SK-N-MC (cell line): ENCODE results near the gene TNFSF13B.

Source experiments
- EZH2 ChIP-seq: fragments of 200-600 bp; sonication (generic); IDR thresholded peaks from one replicate; pipeline ENCODE4 v1.6.1; 2017; ENCODE audit warnings: antibody characterized with exemption
- FOXP2 ChIP-seq: optimal IDR thresholded peaks from 2 replicates; pipeline ENCODE3; 2011; ENCODE audit warnings: mild to moderate bottlenecking, moderate library complexity; ENCODE audit not compliant: insufficient read depth; ENCODE audit errors: extremely low read length, control extremely low read depth
- POLR2AphosphoS5 ChIP-seq: IDR thresholded peaks from 2 replicates; pipeline ENCODE4 v1.6.1; 2012; ENCODE audit warnings: mild to moderate bottlenecking, low read depth, low read length, borderline replicate concordance

DNA sequence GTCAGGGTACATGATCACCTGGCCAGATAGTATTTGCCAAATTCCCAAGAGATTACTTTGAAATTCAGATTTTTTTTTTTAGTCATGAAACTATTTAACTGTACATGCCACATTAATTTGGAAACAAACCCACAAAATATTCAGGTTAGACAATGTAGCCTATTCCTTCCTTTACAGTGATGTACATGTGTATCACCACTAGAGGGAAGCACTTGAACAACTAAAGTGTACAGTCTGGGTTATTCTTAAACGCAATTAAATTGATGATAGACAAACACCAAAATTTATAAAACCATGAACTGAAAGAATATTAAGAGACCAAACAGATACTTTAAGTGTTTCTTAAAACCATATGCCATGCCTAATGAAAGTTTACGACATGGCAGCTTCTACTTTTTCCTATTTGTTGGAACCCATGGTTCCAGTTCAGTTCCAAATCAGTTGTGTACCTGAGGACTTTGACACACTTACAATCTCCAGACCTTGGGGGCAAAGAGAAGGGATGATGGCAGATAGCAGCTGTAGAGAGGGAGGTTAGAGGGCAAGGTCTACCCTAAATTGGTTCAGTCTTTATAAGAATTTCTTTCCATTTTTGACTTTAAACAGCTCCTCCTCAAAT is 52.8 kb downstream of the TNFSF13B start:
- TF ChIP-seq EZH2 (no peak), POLR2AphosphoS5 (no peak), FOXP2 (no peak)
